ENCODE data around the gene ENO4. TPM values are rescaled to one million over a fixed set of nuclear protein-coding genes. Genes with fewer than 3 reads are reported as not detected.

The ENO4 gene
- total RNA-seq, 4 donors from 2014 or later: 0.20 to 0.67 (median 0.58) TPM; not detected in 1

- 68 to 92% methylated on average over 2 of the region's 2 CpGs for WGBS, 2 donors (ENCODE audit: low coverage in 1 of 2)
- Histone ChIP-seq H3K4me3 (no peak overlapping the region), H3K9me3 (no peaks in the 10 kb centered on the region), H3K4me1 (peaks cover 0 to 21% (median 5%) of the 10 kb centered on the region in 3 donors), H3K27ac (no peak overlapping the region), H3K27me3 (no peaks in the 10 kb centered on the region), H3K36me3 (no peaks in the 10 kb centered on the region)
- TF ChIP-seq POLR2A (IDR thresholded peaks at IDR 0.05): no peak
- ATAC-seq: no peak
These were observed 3.5 kb upstream of the ENO4 start for GRCh38 chr10:116845823-116846222.

GRCh38 chr10:116848032-116848943 lies 1.0 kb upstream of the ENO4 start:
- Histone ChIP-seq H3K4me3 (peak overlapping the region; percentile 61 to 72), H3K27ac (peak overlapping the region in 1 of 4 donors; percentile 72), H3K27me3 (no peaks in the 10 kb centered on the region), H3K4me1 (peaks cover 0 to 21% (median 5%) of the 10 kb centered on the region in 3 donors), H3K9me3 (no peaks in the 10 kb centered on the region), H3K36me3 (no peaks in the 10 kb centered on the region)
- WGBS, 2 donors (ENCODE audit: low coverage in 1 of 2): 59 to 82% methylated on average over 7 to 15 of the region's 17 CpGs
- ATAC-seq: no peak
- no peak for TF ChIP-seq POLR2AphosphoS5 (IDR thresholded peaks at IDR 0.05)
- TF ChIP-seq CTCF (IDR thresholded peaks at IDR 0.05): no peak
- TF ChIP-seq EP300 (IDR thresholded peaks at IDR 0.05): no peak
- TF ChIP-seq POLR2A (IDR thresholded peaks at IDR 0.05): no peak

- WGBS, 2 donors (ENCODE audit: low coverage in 1 of 2): no CpG with 5 or more reads among the region's 23 CpGs
- TF ChIP-seq CTCF (IDR thresholded peaks at IDR 0.05) (no peak), POLR2AphosphoS5 (IDR thresholded peaks at IDR 0.05) (no peak), EP300 (IDR thresholded peaks at IDR 0.05) (no peak), POLR2A (IDR thresholded peaks at IDR 0.05) (no peak)
- no peak for ATAC-seq
- no peaks in the 10 kb centered on the region for H3K36me3 ChIP-seq
- H3K27me3 ChIP-seq: no peaks in the 10 kb centered on the region
- H3K9me3 ChIP-seq: no peaks in the 10 kb centered on the region
- peaks cover 0 to 21% (median 5%) of the 10 kb centered on the region in 3 donors for H3K4me1 ChIP-seq
- peak overlapping the region; percentile 61 to 72 for H3K4me3 ChIP-seq
- peak overlapping the region in 3 of 4 donors; percentile 68 to 76 (median 72) for H3K27ac ChIP-seq
These were observed 403 bp upstream of the ENO4 start for GRCh38 chr10:116848944-116849247.

- H3K27me3 ChIP-seq: no peaks in the 10 kb centered on the region
- peak overlapping the region; percentile 61 to 72 for H3K4me3 ChIP-seq
- no peaks in the 10 kb centered on the region for H3K36me3 ChIP-seq
- no peaks in the 10 kb centered on the region for H3K9me3 ChIP-seq
- peak; percentile 11 for ATAC-seq
- WGBS, 2 donors (ENCODE audit: low coverage in 1 of 2): 12 to 27% methylated on average over 6 to 9 of the region's 10 CpGs
- TF ChIP-seq EP300 (IDR thresholded peaks at IDR 0.05) (no peak), POLR2A (IDR thresholded peaks at IDR 0.05) (no peak), CTCF (IDR thresholded peaks at IDR 0.05) (no peak), POLR2AphosphoS5 (IDR thresholded peaks at IDR 0.05) (no peak)
- H3K27ac ChIP-seq: peak overlapping the region in 3 of 4 donors; percentile 68 to 76 (median 72)
- H3K4me1 ChIP-seq: peaks cover 0 to 21% (median 5%) of the 10 kb centered on the region in 3 donors
These were observed 836 bp downstream of the ENO4 start for GRCh38 chr10:116850058-116850611.

- Histone ChIP-seq H3K27ac (no peak overlapping the region), H3K9me3 (no peaks in the 10 kb centered on the region), H3K4me1 (peaks cover 0 to 21% (median 5%) of the 10 kb centered on the region in 3 donors), H3K36me3 (no peaks in the 10 kb centered on the region), H3K4me3 (no peak overlapping the region), H3K27me3 (no peaks in the 10 kb centered on the region)
- TF ChIP-seq EP300 (IDR thresholded peaks at IDR 0.05): no peak
- TF ChIP-seq POLR2A (IDR thresholded peaks at IDR 0.05): no peak
- TF ChIP-seq CTCF (IDR thresholded peaks at IDR 0.05): no peak
- no peak for TF ChIP-seq POLR2AphosphoS5 (IDR thresholded peaks at IDR 0.05)
- 56% methylated on average over 1 of the region's 1 CpG; no CpG with 5 or more reads in 1 of the 2 donors for WGBS, 2 donors (ENCODE audit: low coverage in 1 of 2)
- ATAC-seq: no peak
These were observed 2.9 kb downstream of the ENO4 start for GRCh38 chr10:116852246-116852645.

Measured in gastroesophageal sphincter (tissue), 4 donors.